Transverse colon (tissue), 3 donors: Measurements from ENCODE around the gene ATG2A.

ENCODE experiments used
- POLR2A ChIP-seq: fragments of 450-650 bp; IDR thresholded peaks from one replicate; pipeline ENCODE4 v1.6.1; 2016; ENCODE audit warnings: antibody characterized with exemption, mild to moderate bottlenecking, moderate library complexity
- TF ChIP-seq, protein P1 (sequence below), 5 experiments: fragments of 200-600 bp in 3 of 5; fragments of 450-650 bp in 2 of 5; sonication (generic) in 3 of 5; IDR thresholded peaks; 1 replicate in 2 of 5; 2 replicates in 3 of 5; pipeline ENCODE4 v1.5.1; 2016 to 2017; ENCODE audit warnings: antibody characterized with exemption in 5 of 5, inconsistent platforms in 3 of 5, mild to moderate bottlenecking in 2 of 5, moderate library complexity in 1 of 5

DNA sequence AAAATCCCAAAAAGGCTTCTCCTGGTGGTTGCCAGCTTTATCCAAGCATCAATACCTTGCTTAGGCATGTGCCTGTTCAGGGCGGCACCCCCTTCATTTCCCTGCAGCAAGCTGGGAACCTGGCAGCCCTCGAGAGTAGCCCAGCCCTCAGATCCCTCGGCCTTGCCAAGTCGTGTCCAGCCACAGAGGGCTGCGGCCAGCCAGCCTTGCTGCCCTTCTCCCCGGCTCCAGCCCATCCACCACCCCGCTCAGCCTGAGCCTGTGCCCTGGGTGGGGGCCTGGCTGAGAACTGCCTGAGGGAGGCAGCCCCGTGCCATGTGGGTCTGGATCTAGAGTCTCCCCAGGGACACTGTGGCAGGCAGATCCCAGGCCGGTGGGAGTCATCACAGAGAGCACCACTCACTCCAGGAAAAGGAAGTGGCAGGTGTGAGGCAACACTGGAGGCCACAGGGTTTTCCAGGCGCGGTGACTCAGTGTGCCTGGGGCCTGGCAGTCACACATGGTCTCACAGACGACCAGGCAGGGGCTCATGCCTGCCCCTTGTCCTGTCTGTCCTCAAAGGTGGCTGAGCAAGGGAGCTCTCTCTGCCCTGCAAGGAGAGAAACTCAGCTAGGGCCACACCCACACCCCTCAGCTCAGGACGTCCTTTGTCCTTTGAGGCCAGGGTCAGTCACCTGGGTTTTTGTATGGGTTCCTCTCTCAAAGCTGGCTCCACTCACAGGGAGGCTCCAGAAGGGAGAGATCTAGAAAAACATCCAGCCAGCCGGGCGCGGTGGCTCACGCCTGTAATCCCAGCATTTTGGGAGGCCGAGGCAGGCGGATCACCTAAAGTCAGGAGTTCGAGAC, 60.4 kb downstream of the ATG2A start:
- no peak for TF ChIP-seq POLR2A
- TF ChIP-seq, protein P1, sequence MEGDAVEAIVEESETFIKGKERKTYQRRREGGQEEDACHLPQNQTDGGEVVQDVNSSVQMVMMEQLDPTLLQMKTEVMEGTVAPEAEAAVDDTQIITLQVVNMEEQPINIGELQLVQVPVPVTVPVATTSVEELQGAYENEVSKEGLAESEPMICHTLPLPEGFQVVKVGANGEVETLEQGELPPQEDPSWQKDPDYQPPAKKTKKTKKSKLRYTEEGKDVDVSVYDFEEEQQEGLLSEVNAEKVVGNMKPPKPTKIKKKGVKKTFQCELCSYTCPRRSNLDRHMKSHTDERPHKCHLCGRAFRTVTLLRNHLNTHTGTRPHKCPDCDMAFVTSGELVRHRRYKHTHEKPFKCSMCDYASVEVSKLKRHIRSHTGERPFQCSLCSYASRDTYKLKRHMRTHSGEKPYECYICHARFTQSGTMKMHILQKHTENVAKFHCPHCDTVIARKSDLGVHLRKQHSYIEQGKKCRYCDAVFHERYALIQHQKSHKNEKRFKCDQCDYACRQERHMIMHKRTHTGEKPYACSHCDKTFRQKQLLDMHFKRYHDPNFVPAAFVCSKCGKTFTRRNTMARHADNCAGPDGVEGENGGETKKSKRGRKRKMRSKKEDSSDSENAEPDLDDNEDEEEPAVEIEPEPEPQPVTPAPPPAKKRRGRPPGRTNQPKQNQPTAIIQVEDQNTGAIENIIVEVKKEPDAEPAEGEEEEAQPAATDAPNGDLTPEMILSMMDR (IDR thresholded peaks at IDR 0.05) = no peak
